ENCODE results near the gene KATNA1. TPM values are rescaled to one million over a fixed set of nuclear protein-coding genes. Genes with fewer than 3 reads are reported as not detected.

Gene KATNA1
- 21.8 TPM for total RNA-seq (2013)
- 10 to 100 TPM; 11.4 to 15.4 (median 14.5) TPM for polyA plus RNA-seq
- 6.2 and 9.7 TPM in 2 replicates for polyA minus RNA-seq
- 15.4 to 31.2 (median 21.9) reads per million in 11 experiments for total RNA-seq

DNA sequence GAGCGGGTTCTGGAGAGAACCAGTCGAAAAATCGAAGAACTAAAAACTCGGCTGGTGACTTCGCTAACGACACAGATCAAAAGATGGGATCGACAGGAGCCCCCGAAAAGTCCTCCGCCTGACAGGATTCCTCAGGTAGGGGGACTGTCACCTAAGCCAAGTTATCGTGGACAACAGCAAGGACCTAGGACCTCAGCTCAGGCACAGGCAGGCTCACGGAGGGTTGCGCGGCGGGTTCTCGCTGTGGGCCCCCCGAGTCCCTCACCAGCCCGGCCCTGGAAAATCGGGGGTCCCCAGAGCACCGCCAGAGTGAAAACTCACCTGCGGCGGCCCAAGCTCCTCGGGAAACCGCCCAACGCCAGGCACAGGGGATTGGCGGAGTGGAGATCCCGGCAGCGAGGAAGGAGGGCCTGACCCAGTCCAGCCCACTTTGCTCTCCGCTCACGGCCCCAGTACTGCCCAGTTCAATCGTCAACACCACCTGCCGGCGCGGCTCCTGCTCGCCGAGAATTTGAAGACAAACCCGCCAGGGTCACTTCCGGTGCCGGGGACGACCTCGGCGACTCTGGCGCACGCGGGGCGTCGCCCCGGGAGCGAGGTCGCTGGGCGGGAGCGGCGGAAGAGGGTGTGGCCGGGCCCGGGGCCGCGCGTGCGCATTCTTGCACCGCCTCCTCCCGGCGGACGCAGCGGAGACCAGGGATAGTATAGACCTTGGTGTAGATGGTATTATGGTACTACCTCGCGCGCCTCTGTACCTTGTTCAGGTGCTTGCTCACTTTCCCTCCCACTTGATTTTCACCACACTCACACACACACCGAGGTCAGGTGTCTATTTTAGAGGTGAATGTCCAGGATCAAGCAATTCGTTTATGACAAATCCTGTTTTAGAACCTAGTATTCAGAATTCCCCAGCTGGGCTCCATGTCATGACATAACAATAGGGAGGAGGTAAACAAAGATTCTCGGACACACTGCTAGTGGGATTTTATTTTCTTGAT, at the start of gene KATNA1:
Gene KATNA1, minus strand, starts transcription at position 567 of the 998 bp plus-strand sequence. CDS start 10,167 bp downstream, outside the sequence.
- no peaks in the 10 kb centered on the region for H3K36me3 ChIP-seq (replicated peaks in 1 of 2; ENCODE audit: control insufficient read depth in 1 of 2, insufficient read depth in 2 of 2, low read length in 2 of 2)
- TF ChIP-seq CTCF (IDR thresholded peaks at IDR 0.05): no peak
- H3K4me1 ChIP-seq (ENCODE audit: control insufficient read depth in 1 of 2, insufficient read depth in 2 of 2, low read length in 2 of 2): peaks cover 15 to 22% of the 10 kb centered on the region in 2 donors
- H3K4me2 ChIP-seq (replicated peaks; ENCODE audit: extremely low read depth, low read length, poor library complexity, severe bottlenecking): peak within 1 kb of the TSS; percentile 95
- peak within 1 kb of the TSS; percentile 92 to 95 for H3K4me3 Mint-ChIP-seq
- peak within 1 kb of the TSS; percentile 71 to 92 (median 86) for H3K27ac Mint-ChIP-seq
- under 1% methylated on average over 58 of the region's 69 CpGs for WGBS (ENCODE audit: insufficient coverage)
- intact Hi-C loops (cut with micrococcal nuclease): no loop called here
- peaks cover 10% of the 10 kb centered on the region for H4K20me1 ChIP-seq (ENCODE audit: insufficient read depth, low read length)
- peaks cover 25% of the 10 kb centered on the region for H3K4me1 Mint-ChIP-seq
- peak within 1 kb of the TSS; percentile 98 for H2AFZ ChIP-seq (ENCODE audit: insufficient read depth, low read depth, low read length, poor library complexity, severe bottlenecking)
- peak within 1 kb of the TSS; percentile 60 to 98 (median 98) for H3K4me3 ChIP-seq (replicated peaks in 1 of 3; ENCODE audit: low read depth in 2 of 3, low read length in 3 of 3)
- DNase-seq: peak; percentile 73 to 79 (median 75)
- peaks cover 0 to 2% (median 2%) of the 10 kb centered on the region in 3 donors for H3K27me3 Mint-ChIP-seq (ENCODE audit: low read depth in 3 of 3)
- H3K9ac ChIP-seq (ENCODE audit: insufficient read depth, low read length, poor library complexity, severe bottlenecking): peak within 1 kb of the TSS; percentile 80
- H3K27me3 ChIP-seq (ENCODE audit: control insufficient read depth in 2 of 2, insufficient read depth in 2 of 2, low read length in 2 of 2): no peaks in the 10 kb centered on the region
- H3K9me3 ChIP-seq (replicated peaks in 1 of 2; ENCODE audit: control insufficient read depth in 1 of 2, insufficient read depth in 1 of 2, low read length in 2 of 2): no peaks in the 10 kb centered on the region
- no peaks in the 10 kb centered on the region for H3K36me3 Mint-ChIP-seq
- peak within 1 kb of the TSS; percentile 61 to 87 for H3K27ac ChIP-seq (ENCODE audit: low read depth in 1 of 2, low read length in 2 of 2)
- peaks cover 52% of the 10 kb centered on the region for H3K79me2 ChIP-seq (ENCODE audit: insufficient read depth, low read length)
- peaks cover 0 to 2% (median 0%) of the 10 kb centered on the region in 7 donors for H3K9me3 Mint-ChIP-seq

- H3K4me1 Mint-ChIP-seq: no peaks in the 10 kb centered on the region
- no peaks in the 10 kb centered on the region for H3K27me3 ChIP-seq (ENCODE audit: control insufficient read depth in 2 of 2, insufficient read depth in 2 of 2, low read length in 2 of 2)
- H3K4me3 ChIP-seq (replicated peaks in 1 of 3; ENCODE audit: low read depth in 2 of 3, low read length in 3 of 3): no peak overlapping the region
- no peak for DNase-seq
- no peak overlapping the region for H2AFZ ChIP-seq (ENCODE audit: insufficient read depth, low read depth, low read length, poor library complexity, severe bottlenecking)
- H4K20me1 ChIP-seq (ENCODE audit: insufficient read depth, low read length): peaks cover 98% of the 10 kb centered on the region
- H3K79me2 ChIP-seq (ENCODE audit: insufficient read depth, low read length): peaks cover 96% of the 10 kb centered on the region
- H3K27ac ChIP-seq (ENCODE audit: low read depth in 1 of 2, low read length in 2 of 2): no peak overlapping the region
- no peaks in the 10 kb centered on the region for H3K4me1 ChIP-seq (ENCODE audit: control insufficient read depth in 1 of 2, insufficient read depth in 2 of 2, low read length in 2 of 2)
- H3K27ac Mint-ChIP-seq: peak overlapping the region in 1 of 7 donors; percentile 8
- no CpG with 5 or more reads among the region's 2 CpGs for whole genome bisulfite sequencing (ENCODE audit: insufficient coverage)
- peaks cover 38 to 52% of the 10 kb centered on the region in 2 donors for H3K36me3 Mint-ChIP-seq
- H3K9ac ChIP-seq (ENCODE audit: insufficient read depth, low read length, poor library complexity, severe bottlenecking): no peak overlapping the region
- H3K4me3 Mint-ChIP-seq: no peak overlapping the region
- H3K36me3 ChIP-seq (replicated peaks in 1 of 2; ENCODE audit: control insufficient read depth in 1 of 2, insufficient read depth in 2 of 2, low read length in 2 of 2): peaks cover 36 to 85% of the 10 kb centered on the region in 2 donors
- intact Hi-C loops (cut with micrococcal nuclease): no loop called here
- no peak overlapping the region for H3K4me2 ChIP-seq (replicated peaks; ENCODE audit: extremely low read depth, low read length, poor library complexity, severe bottlenecking)
- H3K27me3 Mint-ChIP-seq (ENCODE audit: low read depth in 3 of 3): no peaks in the 10 kb centered on the region
- H3K9me3 ChIP-seq (replicated peaks in 1 of 2; ENCODE audit: control insufficient read depth in 1 of 2, insufficient read depth in 1 of 2, low read length in 2 of 2): no peaks in the 10 kb centered on the region
- no peaks in the 10 kb centered on the region for H3K9me3 Mint-ChIP-seq
- TF ChIP-seq CTCF (IDR thresholded peaks at IDR 0.05): no peak
Observed at GRCh38 chr6:149698175-149698574, 49.7 kb upstream of the KATNA1 start.
